ENCODE results near the gene CPT1C.
A peak's percentile ranks its signal among the peaks of the same experiment; 100 is the strongest.

The CPT1C gene

DNA sequence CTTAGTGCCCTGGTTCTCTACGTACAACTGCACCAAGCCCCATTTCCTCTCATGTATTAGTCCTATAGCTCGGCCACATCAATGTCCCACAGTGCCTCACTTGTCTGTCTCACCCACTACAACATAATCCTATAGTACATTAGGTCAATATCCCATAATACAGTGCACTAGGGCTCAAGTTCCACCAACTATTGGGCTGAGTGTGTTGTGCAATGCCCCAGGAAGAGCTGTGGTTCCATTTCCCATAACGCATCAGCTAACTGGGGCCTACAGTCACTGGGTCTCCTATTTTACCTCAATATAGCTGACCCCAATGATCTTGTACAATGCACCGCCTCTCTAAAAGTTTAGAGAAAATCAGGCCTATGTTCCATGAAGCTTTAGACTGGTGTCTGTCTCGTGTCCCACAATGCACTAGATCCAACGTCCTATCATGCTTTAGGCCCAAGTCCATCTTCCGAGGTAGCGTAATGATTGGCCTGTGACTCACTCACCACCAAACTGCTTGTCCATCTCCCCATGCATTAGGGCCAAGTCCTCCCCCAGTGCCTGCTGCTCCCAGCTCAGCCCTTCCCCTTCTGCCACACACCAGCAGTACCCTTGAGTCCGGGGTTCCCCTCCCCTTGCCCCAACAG lies 50.4 kb downstream of the CPT1C start:
- no peaks in the 10 kb centered on the region for H3K27me3 ChIP-seq (ENCODE audit: insufficient read depth, low read length)
- no peak overlapping the region for H3K9ac ChIP-seq (ENCODE audit: low read depth, low read length)
- no peaks in the 10 kb centered on the region for H3K9me3 ChIP-seq (ENCODE audit: insufficient read depth, low read depth, low read length)
- WGBS: 91% methylated on average over 9 of the region's 9 CpGs
- no peak overlapping the region for H3K4me3 ChIP-seq (ENCODE audit: low read length)
- no peaks in the 10 kb centered on the region for H3K36me3 ChIP-seq (ENCODE audit: insufficient read depth, low read length)
- no peaks in the 10 kb centered on the region for H3K4me1 ChIP-seq (ENCODE audit: insufficient read depth, low read length)
- H3K27ac ChIP-seq (ENCODE audit: low read depth, low read length): no peak overlapping the region

DNA sequence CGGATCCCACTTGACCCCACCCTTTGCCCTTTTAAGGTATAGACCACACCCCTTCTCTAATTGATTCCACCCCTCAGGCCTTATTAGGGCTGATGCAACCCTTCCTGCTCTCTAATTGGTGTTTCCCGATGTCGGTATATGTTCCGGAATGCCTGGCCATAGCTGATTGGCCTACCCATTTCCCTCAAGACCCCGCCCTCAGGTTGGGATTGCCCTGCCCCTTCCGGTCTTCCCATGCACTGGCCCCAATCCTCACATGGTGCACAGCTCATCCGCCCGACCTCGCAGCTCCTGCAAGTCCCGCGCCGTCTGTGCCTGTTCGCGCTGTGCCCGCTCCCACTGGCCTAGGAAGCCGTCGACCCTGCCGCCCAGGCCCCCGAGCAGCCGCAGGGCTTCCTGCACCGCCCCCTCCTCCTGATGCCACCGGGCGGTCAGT lies 54.0 kb downstream of the CPT1C start:
- no peaks in the 10 kb centered on the region for H3K36me3 ChIP-seq (ENCODE audit: insufficient read depth, low read length)
- 95% methylated on average over 23 of the region's 23 CpGs for WGBS
- H3K27ac ChIP-seq (ENCODE audit: low read depth, low read length): no peak overlapping the region
- H3K27me3 ChIP-seq (ENCODE audit: insufficient read depth, low read length): no peaks in the 10 kb centered on the region; the same call in 1 of the 2 replicates
- H3K9me3 ChIP-seq (ENCODE audit: insufficient read depth, low read depth, low read length): no peaks in the 10 kb centered on the region
- no peak overlapping the region for H3K9ac ChIP-seq (ENCODE audit: low read depth, low read length)
- no peak overlapping the region for H3K4me3 ChIP-seq (ENCODE audit: low read length)
- no peaks in the 10 kb centered on the region for H3K4me1 ChIP-seq (ENCODE audit: insufficient read depth, low read length)

DNA sequence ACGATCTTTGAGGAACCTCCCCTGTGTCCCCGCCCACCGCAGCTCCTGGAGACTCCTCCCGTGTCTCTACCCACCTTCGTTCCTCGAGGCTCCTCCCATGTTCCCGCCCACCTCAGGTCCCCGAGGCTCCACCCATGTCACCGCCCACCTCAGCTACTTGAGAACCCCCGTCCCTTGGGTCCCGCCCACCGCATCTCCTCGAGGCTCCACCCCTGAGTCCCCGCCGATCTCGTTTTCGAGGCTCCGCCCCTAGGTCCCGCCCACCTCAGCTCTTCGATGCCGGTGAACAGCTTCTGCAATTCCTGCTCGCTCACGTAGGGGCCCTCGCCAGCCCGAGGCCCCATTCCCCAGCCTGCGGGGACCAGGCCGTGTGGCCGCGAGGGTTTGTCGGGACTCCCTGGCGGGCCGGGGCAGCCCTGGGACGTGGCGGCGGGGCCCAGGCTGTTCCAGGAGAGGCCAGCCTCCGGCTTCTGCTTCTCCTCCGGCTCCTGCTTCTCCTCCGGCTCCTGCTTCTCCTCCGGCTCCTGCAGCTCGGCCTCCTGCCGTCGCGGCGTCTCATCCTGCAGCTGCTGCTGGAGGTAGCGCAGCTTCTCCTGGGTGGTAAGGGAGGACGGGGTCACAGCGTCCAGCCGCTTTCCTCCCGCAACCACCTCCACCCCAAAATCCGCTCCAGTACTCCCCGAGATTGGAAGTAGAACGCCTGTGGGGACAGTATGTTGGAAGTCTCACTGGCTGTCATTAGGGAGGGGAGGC lies 55.5 kb downstream of the CPT1C start:
- H3K9ac ChIP-seq (ENCODE audit: low read depth, low read length): no peak overlapping the region
- H3K27ac ChIP-seq (ENCODE audit: low read depth, low read length): no peak overlapping the region
- WGBS: 77% methylated on average over 52 of the region's 52 CpGs
- H3K27me3 ChIP-seq (ENCODE audit: insufficient read depth, low read length): no peaks in the 10 kb centered on the region; the same call in 1 of the 2 replicates
- H3K4me1 ChIP-seq (ENCODE audit: insufficient read depth, low read length): no peaks in the 10 kb centered on the region
- H3K4me3 ChIP-seq (ENCODE audit: low read length): no peak overlapping the region; the same call in 1 of the 2 replicates
- no peaks in the 10 kb centered on the region for H3K9me3 ChIP-seq (ENCODE audit: insufficient read depth, low read depth, low read length)
- no peaks in the 10 kb centered on the region for H3K36me3 ChIP-seq (ENCODE audit: insufficient read depth, low read length)

GRCh38 chr19:49749055-49749716 lies 58.3 kb downstream of the CPT1C start:
- no peaks in the 10 kb centered on the region; the same call in 1 of the 2 replicates for H3K27me3 ChIP-seq (ENCODE audit: insufficient read depth, low read length)
- 0 out of 2 replicates have a peak, but pooled peaks cover 7% of the 10 kb centered on the region for H3K9me3 ChIP-seq (ENCODE audit: insufficient read depth, low read depth, low read length)
- no peaks in the 10 kb centered on the region for H3K36me3 ChIP-seq (ENCODE audit: insufficient read depth, low read length)
- H3K9ac ChIP-seq (ENCODE audit: low read depth, low read length): no peak overlapping the region
- H3K27ac ChIP-seq (ENCODE audit: low read depth, low read length): no peak overlapping the region
- H3K4me3 ChIP-seq (ENCODE audit: low read length): no peak overlapping the region
- 94% methylated on average over 6 of the region's 6 CpGs for WGBS
- H3K4me1 ChIP-seq (ENCODE audit: insufficient read depth, low read length): no peaks in the 10 kb centered on the region

DNA sequence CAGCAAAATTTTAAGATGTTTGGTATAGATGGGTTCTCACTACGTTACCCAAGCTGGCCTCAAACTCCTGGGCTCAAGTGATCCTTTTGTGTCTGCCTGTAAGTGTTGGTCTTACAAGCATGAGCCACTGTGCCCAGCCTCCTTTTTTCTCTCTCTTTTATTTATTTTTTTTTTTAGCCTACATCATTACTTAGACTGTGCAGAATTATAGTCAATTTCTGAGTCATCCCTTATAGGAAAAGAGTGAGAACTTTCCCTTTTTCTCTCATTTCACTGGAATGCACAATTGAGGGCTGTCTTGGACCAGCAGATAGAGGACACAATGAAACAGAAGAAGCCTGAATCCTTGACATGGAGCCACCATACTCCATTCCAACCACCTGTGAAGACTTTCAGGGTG lies 58.9 kb downstream of the CPT1C start:
- Histone ChIP-seq H3K27ac (ENCODE audit: low read depth, low read length) (no peak overlapping the region), H3K4me1 (ENCODE audit: insufficient read depth, low read length) (no peaks in the 10 kb centered on the region), H3K4me3 (ENCODE audit: low read length) (no peak overlapping the region), H3K9me3 (ENCODE audit: insufficient read depth, low read depth, low read length) (0 out of 2 replicates have a peak, but pooled peaks cover 7% of the 10 kb centered on the region), H3K27me3 (ENCODE audit: insufficient read depth, low read length) (no peaks in the 10 kb centered on the region; the same call in 1 of the 2 replicates), H3K36me3 (ENCODE audit: insufficient read depth, low read length) (no peaks in the 10 kb centered on the region), H3K9ac (ENCODE audit: low read depth, low read length) (no peak overlapping the region)
- WGBS: 100% methylated on average over 1 of the region's 1 CpG

DNA sequence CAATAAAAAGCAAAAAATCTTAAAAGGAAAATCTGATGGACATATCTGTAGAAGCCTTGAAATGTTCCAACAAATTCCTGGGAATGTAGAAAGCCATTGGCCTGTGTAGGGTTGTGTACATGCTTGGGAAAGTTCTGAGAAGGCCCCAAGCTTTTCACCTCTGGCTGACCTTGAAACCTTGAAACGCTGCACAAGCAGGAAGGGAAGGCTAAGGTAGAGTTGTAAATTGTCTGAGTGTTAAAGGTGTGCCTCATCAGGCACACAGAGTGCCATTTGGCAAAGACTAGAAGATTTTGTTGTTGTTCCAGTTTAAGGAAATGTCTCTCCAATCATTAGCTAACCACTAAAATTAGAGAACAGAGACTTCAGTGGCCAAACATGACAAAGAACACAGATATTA lies 61.8 kb downstream of the CPT1C start:
- WGBS: 90% methylated on average over 1 of the region's 1 CpG
- Histone ChIP-seq H3K36me3 (ENCODE audit: insufficient read depth, low read length) (no peaks in the 10 kb centered on the region), H3K4me3 (ENCODE audit: low read length) (no peak overlapping the region), H3K27ac (ENCODE audit: low read depth, low read length) (no peak overlapping the region), H3K9me3 (ENCODE audit: insufficient read depth, low read depth, low read length) (0 out of 2 replicates have a peak, but pooled peaks cover 10% of the 10 kb centered on the region), H3K4me1 (ENCODE audit: insufficient read depth, low read length) (no peaks in the 10 kb centered on the region), H3K9ac (ENCODE audit: low read depth, low read length) (no peak overlapping the region), H3K27me3 (ENCODE audit: insufficient read depth, low read length) (no peaks in the 10 kb centered on the region)

GRCh38 chr19:49755956-49756355 lies 65.0 kb downstream of the CPT1C start:
- Histone ChIP-seq H3K4me1 (ENCODE audit: insufficient read depth, low read length) (no peaks in the 10 kb centered on the region), H3K9me3 (ENCODE audit: insufficient read depth, low read depth, low read length) (0 out of 2 replicates have a peak, but pooled peaks cover 10% of the 10 kb centered on the region), H3K27me3 (ENCODE audit: insufficient read depth, low read length) (no peaks in the 10 kb centered on the region), H3K27ac (ENCODE audit: low read depth, low read length) (no peak overlapping the region), H3K9ac (ENCODE audit: low read depth, low read length) (no peak overlapping the region), H3K4me3 (ENCODE audit: low read length) (no peak overlapping the region), H3K36me3 (ENCODE audit: insufficient read depth, low read length) (no peaks in the 10 kb centered on the region)
- 92% methylated on average over 2 of the region's 3 CpGs for whole genome bisulfite sequencing

DNA sequence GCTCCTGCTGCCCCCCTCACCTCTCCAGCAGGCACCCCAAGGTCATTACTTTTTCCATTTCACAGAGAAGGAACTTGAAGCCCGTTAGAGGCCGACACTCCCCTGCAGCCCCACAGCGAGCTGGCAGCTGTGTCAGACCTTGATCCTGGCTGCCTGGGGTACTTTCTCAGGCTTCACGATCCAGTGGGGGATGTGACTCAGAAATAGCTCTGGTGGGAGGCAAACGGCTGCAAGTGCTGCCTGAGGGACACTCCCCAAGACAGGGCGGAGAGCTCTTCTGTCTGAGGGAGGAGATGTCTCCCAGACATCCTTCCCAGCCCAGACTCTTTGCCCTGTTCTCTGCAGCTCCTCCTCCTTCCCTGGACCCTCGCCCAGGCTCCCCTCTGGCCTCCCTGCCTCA lies 67.4 kb downstream of the CPT1C start:
- no peaks in the 10 kb centered on the region for H3K36me3 ChIP-seq (ENCODE audit: insufficient read depth, low read length)
- no peak overlapping the region for H3K27ac ChIP-seq (ENCODE audit: low read depth, low read length)
- 0 out of 2 replicates have a peak, but pooled peaks cover 3% of the 10 kb centered on the region for H3K9me3 ChIP-seq (ENCODE audit: insufficient read depth, low read depth, low read length)
- 39% methylated on average over 7 of the region's 7 CpGs for WGBS
- H3K27me3 ChIP-seq (ENCODE audit: insufficient read depth, low read length): no peaks in the 10 kb centered on the region
- no peak overlapping the region for H3K4me3 ChIP-seq (ENCODE audit: low read length)
- peaks cover 3% of the 10 kb centered on the region; the same call in 1 of the 2 replicates for H3K4me1 ChIP-seq (ENCODE audit: insufficient read depth, low read length)
- no peak overlapping the region for H3K9ac ChIP-seq (ENCODE audit: low read depth, low read length)

DNA sequence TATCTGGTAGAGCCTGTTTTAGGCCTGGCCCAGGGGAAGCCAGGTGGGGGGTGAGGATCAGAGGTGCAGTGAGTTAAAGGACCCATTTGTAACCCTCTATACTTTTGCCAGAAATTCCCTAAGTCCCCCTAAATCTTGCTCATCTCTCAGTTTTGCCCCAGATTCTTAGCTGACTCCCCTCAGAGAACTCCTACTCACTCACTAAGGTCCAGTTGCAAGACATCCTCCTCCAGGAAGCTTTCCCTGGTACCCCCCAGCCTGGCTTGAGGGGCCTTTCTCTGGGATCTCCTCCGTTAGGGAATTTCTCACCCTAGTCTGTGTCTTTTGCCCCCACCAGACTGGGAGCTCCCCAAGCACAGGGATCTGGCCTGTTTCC lies 70.3 kb downstream of the CPT1C start:
- no peak overlapping the region for H3K4me3 ChIP-seq (ENCODE audit: low read length)
- 87% methylated on average over 1 of the region's 1 CpG for WGBS
- peak overlapping the region; percentile 30; the same call in 1 of the 2 replicates for H3K9ac ChIP-seq (ENCODE audit: low read depth, low read length)
- no peaks in the 10 kb centered on the region for H3K27me3 ChIP-seq (ENCODE audit: insufficient read depth, low read length)
- no peaks in the 10 kb centered on the region for H3K36me3 ChIP-seq (ENCODE audit: insufficient read depth, low read length)
- peaks cover 8% of the 10 kb centered on the region for H3K4me1 ChIP-seq (ENCODE audit: insufficient read depth, low read length)
- no peak overlapping the region for H3K27ac ChIP-seq (ENCODE audit: low read depth, low read length)
- H3K9me3 ChIP-seq (ENCODE audit: insufficient read depth, low read depth, low read length): no peaks in the 10 kb centered on the region

GRCh38 chr19:49761625-49762311 lies 70.9 kb downstream of the CPT1C start:
- Histone ChIP-seq H3K9me3 (ENCODE audit: insufficient read depth, low read depth, low read length) (no peaks in the 10 kb centered on the region), H3K27ac (ENCODE audit: low read depth, low read length) (no peak overlapping the region), H3K4me3 (ENCODE audit: low read length) (no peak overlapping the region), H3K27me3 (ENCODE audit: insufficient read depth, low read length) (no peaks in the 10 kb centered on the region), H3K9ac (ENCODE audit: low read depth, low read length) (peak overlapping the region; percentile 30; the same call in 1 of the 2 replicates), H3K36me3 (ENCODE audit: insufficient read depth, low read length) (no peaks in the 10 kb centered on the region), H3K4me1 (ENCODE audit: insufficient read depth, low read length) (peaks cover 8% of the 10 kb centered on the region)
- WGBS: 82% methylated on average over 16 of the region's 16 CpGs
